Psoas muscle (tissue), 8 donors: ENCODE measurements around the gene CYP2D6. TPM values are rescaled to one million over a fixed set of nuclear protein-coding genes. Genes with fewer than 3 reads are reported as not detected.
"Not testable (repeated sequence)": the region's sequence is repeated elsewhere in the genome, so short reads cannot be mapped to it uniquely, and the experiment has no call there.

ENCODE experiments used
- ATAC-seq, 4 donors: fragments of 200-7000 bp; cut with Tn5 transposase; one replicate each; pipeline ENCODE4 v1.9.1; 2020; ENCODE audit warnings: moderate library complexity in 3 of 4, mild to moderate bottlenecking in 2 of 4
- DNase-seq, 2 donors: peaks; one replicate each; pipeline ENCODE4 v3.0.0-alpha.2; 2020
- H3K27ac ChIP-seq: fragments of 200-600 bp; one replicate; pipeline ENCODE4 v1.8.0; 2022
- H3K27me3 ChIP-seq, 3 donors: fragments of 200-600 bp in 1 of 3; one replicate each; pipeline versions ENCODE4 v1.6.1 to v1.8.0; 2013 to 2022; ENCODE audit warnings: low read length in 2 of 3, mild to moderate bottlenecking in 2 of 3, moderate library complexity in 1 of 3; ENCODE audit not compliant: insufficient read depth in 3 of 3
- H3K36me3 ChIP-seq, 2 donors: fragments of 200-600 bp in 1 of 2; one replicate each; pipeline versions ENCODE4 v1.6.1 to v1.8.0; 2013 to 2022; ENCODE audit warnings: low read depth in 1 of 2, mild to moderate bottlenecking in 1 of 2, moderate library complexity in 1 of 2; ENCODE audit not compliant: insufficient read depth in 1 of 2
- H3K4me1 ChIP-seq: fragments of 200-600 bp; one replicate; pipeline ENCODE4 v1.8.0; 2022
- H3K4me3 ChIP-seq: fragments of 200-600 bp; one replicate; pipeline ENCODE4 v1.8.0; 2022; ENCODE audit warnings: mild to moderate bottlenecking
- H3K9me3 ChIP-seq: fragments of 200-600 bp; one replicate; pipeline ENCODE4 v1.8.0; 2022
- CTCF ChIP-seq: fragments of 200-600 bp; IDR thresholded peaks from one replicate; pipeline ENCODE4 v1.8.0; 2022; ENCODE audit warnings: antibody characterized with exemption
- WGBS, 3 donors: extraction: QIAGEN DNeasy Blood & Tissue Kit; methylation state at CpG; one replicate each; pipeline versions ENCODE4 v1.1.6 to v1.1.7; 2013; 5-methylcytosine and 5-hydroxymethylcytosine counted together
- intact Hi-C, 2 donors: fragments of 100-400 bp; cut with DNase I; formaldehyde crosslinking; loops; one replicate each; pipeline versions ENCODE4 v1.11.0 to v1.14.2; 2022
- long read RNA-seq, 2 donors: library from polyadenylated mRNA; unstranded; transcript quantifications; one replicate each; pipeline ENCODE4 v2.0.0, GENCODE V29; 2021
- polyA plus RNA-seq, 3 donors: library from polyadenylated mRNA; stranded (reverse); fragments of 200-250 nt; gene quantifications; one replicate each; pipeline ENCODE4 v1.2.3, GENCODE V29; 2013
- total RNA-seq, 4 donors: library from RNA; stranded (reverse); fragmentation: NEBNext Ultra II Directional in 2 of 4; extraction: Animal tissue kit (Norgen Biotek cat#: 25700) in 2 of 4; gene quantifications; one replicate each; pipeline versions ENCODE4 v1.2.1 to v1.2.4, GENCODE V29; 2021 to 2023
- donor health status: healthy with polysubstance abuse.
- donor health status: DM: no; HTN: no; CAD: no; lungs with moderate emphysema.
- donor health status: Bipolar disorder and iron deficiency.
- donor health status: healthy.
- donor health status: DM: yes; HTN: yes; CAD: no.
- donor health status: DM: no; HTN: no; CAD: no.
- donor health status: DM: no; HTN: no; CAD: no.
- donor health status: DM: yes; HTN: yes; CAD: no.

Gene CYP2D6
- under 1 TPM in 3 of 4 donors, not detected in 1; 0.13 to 0.44 (median 0.26) TPM for total RNA-seq
- polyA plus RNA-seq, result under 1 TPM; 0.03 to 0.23 (median 0.19) TPM
- long read RNA-seq, donor 1, result 0 reads
- long read RNA-seq, donor 2, result 0 reads

- intact Hi-C loops, result loop anchor here in 1 of 2 donors (5.0 kb wide), 1 partner anchor 154 kb away; no protein-coding TSS in a partner anchor
These were observed at the start of gene CYP2D6 for GRCh38 chr22:42130639-42131431. Gene CYP2D6 (minus strand): TSS chr22:42130810. CDS start chr22:42130791, 19 bp downstream.

DNA sequence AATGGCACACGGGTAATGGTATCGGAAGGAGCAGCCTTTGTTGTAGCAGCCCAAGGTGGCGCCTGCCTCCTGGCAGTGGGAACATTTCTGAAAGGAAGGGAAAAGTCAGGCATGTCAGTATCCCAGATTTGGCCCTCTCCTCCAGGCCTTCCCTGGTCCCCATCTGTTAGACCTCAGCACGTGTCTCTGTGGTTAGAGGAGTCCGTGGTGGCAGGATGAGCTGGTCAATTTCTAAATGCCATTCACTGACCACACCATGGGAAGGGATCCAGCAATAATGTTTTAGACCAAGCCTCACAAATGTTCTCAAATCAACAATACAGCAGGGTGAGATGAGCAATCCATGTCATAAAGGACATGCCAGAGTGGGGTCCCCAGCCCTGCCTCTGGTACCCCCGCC lies 49.0 kb upstream of the CYP2D6 start:
- Histone ChIP-seq H3K4me1 (peaks cover 4% of the 10 kb centered on the region), H3K9me3 (no peaks in the 10 kb centered on the region), H3K27me3 (no peaks in the 10 kb centered on the region), H3K36me3 (peaks cover 0 to 10% of the 10 kb centered on the region in 2 donors), H3K4me3 (no peak overlapping the region), H3K27ac (no peak overlapping the region)
- intact Hi-C loops, result no loop called here
- no peak for TF ChIP-seq CTCF
- DNase-seq, result no peak
- WGBS, 3 donors, result 85 to 94% (median 87%) methylated on average over 6 of the region's 6 CpGs
- ATAC-seq, result peak in 1 of 4 donors; percentile 57

More at GRCh38 chr22:42130639-42131431, at the start of gene CYP2D6:
- H3K36me3 ChIP-seq, H3K4me3 ChIP-seq, H3K9me3 ChIP-seq, H3K4me1 ChIP-seq, H3K27me3 ChIP-seq, H3K27ac ChIP-seq, DNase-seq: not testable (repeated sequence)
- WGBS, 3 donors, result 84 to 93% (median 84%) methylated on average over 13 of the region's 14 CpGs
- ATAC-seq, result peak in 1 of 4 donors; percentile 8

DNA sequence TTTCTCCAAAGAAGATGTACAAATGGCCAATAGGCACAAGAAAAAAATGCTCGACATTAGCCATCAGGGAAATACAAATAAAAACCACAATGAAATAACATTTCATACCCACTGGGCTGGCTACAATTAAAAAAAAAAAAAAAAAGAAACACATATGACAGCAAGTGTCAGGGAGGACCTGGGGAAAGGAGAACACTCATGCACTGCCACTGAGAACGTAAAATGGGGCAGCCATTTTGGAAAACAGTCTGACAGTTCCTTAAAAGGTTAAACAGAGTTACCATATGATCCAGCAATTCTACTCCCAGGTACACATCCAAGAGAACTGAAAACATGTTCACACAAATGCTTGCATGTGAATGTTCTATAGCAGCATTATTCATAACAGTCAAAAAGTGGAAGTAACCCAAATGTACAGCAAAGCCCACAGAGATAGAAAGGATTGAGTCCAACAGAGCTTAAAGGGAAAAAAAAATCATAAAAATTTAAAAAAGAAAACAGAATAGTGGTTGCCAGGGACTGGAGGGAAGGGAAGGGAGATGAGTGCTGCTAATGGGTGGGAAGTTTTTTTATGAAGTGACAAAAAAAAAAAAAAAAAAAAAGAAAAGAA lies 48.4 kb upstream of the CYP2D6 start:
- ATAC-seq (no peak), DNase-seq (no peak)
- no peak for TF ChIP-seq CTCF
- Histone ChIP-seq H3K4me1 (peaks cover 3% of the 10 kb centered on the region), H3K36me3 (peaks cover 0 to 10% of the 10 kb centered on the region in 2 donors), H3K27me3 (no peaks in the 10 kb centered on the region), H3K4me3 (no peak overlapping the region), H3K27ac (no peak overlapping the region), H3K9me3 (no peaks in the 10 kb centered on the region)
- 94 to 99% (median 96%) methylated on average over 2 of the region's 2 CpGs for WGBS, 3 donors
- intact Hi-C loops, result no loop called here

GRCh38 chr22:42177891-42178336 lies 47.3 kb upstream of the CYP2D6 start:
- ATAC-seq, result no peak
- intact Hi-C loops, result no loop called here
- peaks cover 3% of the 10 kb centered on the region for H3K4me1 ChIP-seq
- 90 to 91% (median 90%) methylated on average over 5 of the region's 5 CpGs for WGBS, 3 donors
- no peak for TF ChIP-seq CTCF
- no peaks in the 10 kb centered on the region for H3K27me3 ChIP-seq
- H3K36me3 ChIP-seq, result peaks cover 0 to 10% of the 10 kb centered on the region in 2 donors
- H3K27ac ChIP-seq, result no peak overlapping the region
- no peak overlapping the region for H3K4me3 ChIP-seq
- H3K9me3 ChIP-seq, result no peaks in the 10 kb centered on the region
- DNase-seq, result no peak

- peaks cover 3% of the 10 kb centered on the region for H3K4me1 ChIP-seq
- H3K36me3 ChIP-seq, result peaks cover 0 to 10% of the 10 kb centered on the region in 2 donors
- no peak for TF ChIP-seq CTCF
- H3K27me3 ChIP-seq, result no peaks in the 10 kb centered on the region
- no peak overlapping the region for H3K4me3 ChIP-seq
- intact Hi-C loops, result no loop called here
- no peaks in the 10 kb centered on the region for H3K9me3 ChIP-seq
- WGBS, 3 donors, result 84 to 88% (median 84%) methylated on average over 10 of the region's 10 CpGs
- no peak overlapping the region for H3K27ac ChIP-seq
- DNase-seq, result no peak
- ATAC-seq, result no peak
These were observed 45.8 kb upstream of the CYP2D6 start for GRCh38 chr22:42176255-42176915.
